Measurements from ENCODE around the gene CDKN3.

GRCh38 chr14:54465654-54466053 lies 68.8 kb downstream of the CDKN3 start:
- TF ChIP-seq CTCF (IDR thresholded peaks at IDR 0.05; ENCODE audit: insufficient read depth, low read length) (no peak), POLR2AphosphoS5 (IDR thresholded peaks at IDR 0.05; ENCODE audit: low read depth) (no peak), REST (IDR thresholded peaks at IDR 0.05; ENCODE audit: insufficient replicate concordance, low read depth) (no peak), SPI1 (IDR thresholded peaks at IDR 0.05; ENCODE audit: borderline replicate concordance, low read depth) (no peak), GABPA (IDR thresholded peaks at IDR 0.05; ENCODE audit: low read depth) (no peak)

Measured in HL-60 (cell line).